Measurements from ENCODE around the gene DAB1. TPM values are rescaled to one million over a fixed set of nuclear protein-coding genes. Genes with fewer than 3 reads are reported as not detected.
A peak's percentile ranks its signal among the peaks of the same experiment; 100 is the strongest.

DAB1 gene
- total RNA-seq, 1 donor from 2014 or later, result 19.1 TPM

GRCh38 chr1:57017717-57018116 is 406.1 kb downstream of the DAB1 start:
- DNase-seq (ENCODE audit: low spot score), result peak; percentile 27
- Mint-ChIP-seq H3K36me3 (ENCODE audit: low read depth, unreplicated experiment) (no peaks in the 10 kb centered on the region), H3K9me3 (ENCODE audit: unreplicated experiment) (no peaks in the 10 kb centered on the region), H3K4me3 (ENCODE audit: unreplicated experiment) (no peak overlapping the region), H3K27ac (ENCODE audit: unreplicated experiment) (no peak overlapping the region), H3K4me1 (ENCODE audit: unreplicated experiment) (no peaks in the 10 kb centered on the region), H3K27me3 (ENCODE audit: unreplicated experiment) (peaks cover 1% of the 10 kb centered on the region)
- TF ChIP-seq CTCF (IDR thresholded peaks at IDR 0.05; ENCODE audit: unreplicated experiment), result peak; percentile 64

GRCh38 chr1:57017200-57017599 is 406.7 kb downstream of the DAB1 start:
- Mint-ChIP-seq H3K9me3 (ENCODE audit: unreplicated experiment) (no peaks in the 10 kb centered on the region), H3K27ac (ENCODE audit: unreplicated experiment) (no peak overlapping the region), H3K4me3 (ENCODE audit: unreplicated experiment) (no peak overlapping the region), H3K4me1 (ENCODE audit: unreplicated experiment) (no peaks in the 10 kb centered on the region), H3K36me3 (ENCODE audit: low read depth, unreplicated experiment) (no peaks in the 10 kb centered on the region), H3K27me3 (ENCODE audit: unreplicated experiment) (peaks cover 1% of the 10 kb centered on the region)
- TF ChIP-seq CTCF (IDR thresholded peaks at IDR 0.05; ENCODE audit: unreplicated experiment), result no peak
- DNase-seq (ENCODE audit: low spot score), result no peak

DNA sequence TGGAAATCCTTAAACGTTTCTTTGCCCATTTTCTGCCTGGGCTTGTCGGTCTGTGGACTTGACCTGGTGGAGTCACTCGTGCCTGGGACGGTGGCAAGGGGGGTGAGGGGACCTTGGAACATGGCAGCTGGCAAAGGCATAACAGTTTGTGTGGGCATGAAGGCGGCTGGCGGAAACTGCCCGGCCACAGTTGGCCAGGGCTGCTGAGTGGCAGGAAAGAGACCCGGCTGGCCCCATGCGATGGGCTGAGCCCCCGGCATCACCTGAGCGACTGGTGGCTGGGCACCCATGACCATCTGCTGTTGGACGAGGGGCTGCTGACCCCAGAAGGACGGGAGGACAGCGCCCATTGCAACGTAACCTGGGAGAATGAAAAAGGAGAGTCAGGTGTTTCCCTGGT is 408.8 kb downstream of the DAB1 start:
- peaks cover 1% of the 10 kb centered on the region for H3K27me3 Mint-ChIP-seq (ENCODE audit: unreplicated experiment)
- TF ChIP-seq CTCF (IDR thresholded peaks at IDR 0.05; ENCODE audit: unreplicated experiment), result no peak
- no peaks in the 10 kb centered on the region for H3K4me1 Mint-ChIP-seq (ENCODE audit: unreplicated experiment)
- no peak overlapping the region for H3K27ac Mint-ChIP-seq (ENCODE audit: unreplicated experiment)
- no peak overlapping the region for H3K4me3 Mint-ChIP-seq (ENCODE audit: unreplicated experiment)
- H3K9me3 Mint-ChIP-seq (ENCODE audit: unreplicated experiment), result no peaks in the 10 kb centered on the region
- DNase-seq (ENCODE audit: low spot score), result no peak
- no peaks in the 10 kb centered on the region for H3K36me3 Mint-ChIP-seq (ENCODE audit: low read depth, unreplicated experiment)

DNA sequence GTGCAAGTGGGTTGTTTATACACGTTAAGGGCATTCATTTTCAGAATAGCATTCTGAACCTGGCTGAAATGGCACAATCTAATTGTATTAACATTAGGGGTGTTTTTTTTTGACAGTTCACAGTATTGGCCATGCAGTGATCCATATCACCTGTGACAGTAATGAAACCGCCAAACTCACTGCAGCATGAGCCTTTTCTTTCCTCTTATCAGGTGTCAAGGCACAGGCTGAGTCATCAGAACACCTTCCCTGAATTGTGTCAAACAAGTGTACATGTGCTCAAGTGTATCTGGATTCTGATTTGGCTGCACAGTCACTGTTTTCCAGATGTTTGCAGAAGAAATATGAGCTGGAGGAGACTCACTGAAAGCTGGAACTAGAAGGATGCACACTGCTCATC is 410.3 kb downstream of the DAB1 start:
- H3K27me3 Mint-ChIP-seq (ENCODE audit: unreplicated experiment), result no peaks in the 10 kb centered on the region
- no peaks in the 10 kb centered on the region for H3K9me3 Mint-ChIP-seq (ENCODE audit: unreplicated experiment)
- no peaks in the 10 kb centered on the region for H3K4me1 Mint-ChIP-seq (ENCODE audit: unreplicated experiment)
- DNase-seq (ENCODE audit: low spot score), result no peak
- H3K36me3 Mint-ChIP-seq (ENCODE audit: low read depth, unreplicated experiment), result no peaks in the 10 kb centered on the region
- H3K27ac Mint-ChIP-seq (ENCODE audit: unreplicated experiment), result no peak overlapping the region
- no peak overlapping the region for H3K4me3 Mint-ChIP-seq (ENCODE audit: unreplicated experiment)
- no peak for TF ChIP-seq CTCF (IDR thresholded peaks at IDR 0.05; ENCODE audit: unreplicated experiment)

GRCh38 chr1:57012315-57012714 is 411.5 kb downstream of the DAB1 start:
- H3K4me3 Mint-ChIP-seq (ENCODE audit: unreplicated experiment), result no peak overlapping the region
- H3K27ac Mint-ChIP-seq (ENCODE audit: unreplicated experiment), result no peak overlapping the region
- no peaks in the 10 kb centered on the region for H3K9me3 Mint-ChIP-seq (ENCODE audit: unreplicated experiment)
- H3K36me3 Mint-ChIP-seq (ENCODE audit: low read depth, unreplicated experiment), result no peaks in the 10 kb centered on the region
- H3K4me1 Mint-ChIP-seq (ENCODE audit: unreplicated experiment), result peaks cover 7% of the 10 kb centered on the region
- no peak for DNase-seq (ENCODE audit: low spot score)
- H3K27me3 Mint-ChIP-seq (ENCODE audit: unreplicated experiment), result no peaks in the 10 kb centered on the region
- TF ChIP-seq CTCF (IDR thresholded peaks at IDR 0.05; ENCODE audit: unreplicated experiment), result no peak

All from endothelial cell (in vitro differentiated cells).